Astrocyte (in vitro differentiated cells and primary cell): ENCODE data around the gene PRR35. TPM values are rescaled to one million over a fixed set of nuclear protein-coding genes. Genes with fewer than 3 reads are reported as not detected.

Experiments
- DNase-seq: peaks from one replicate; pipeline ENCODE4 v3.0.0-alpha.2; 2010; ENCODE audit warnings: low read depth
- FAIRE-seq: peaks from 2 replicates; lab custom pipeline; 2011; peaks lifted over from hg19 to GRCh38; lab: Jason Lieb, UNC
- H2AFZ ChIP-seq: 2 replicates; pipeline ENCODE4 v1.6.0; 2012; ENCODE audit warnings: low read depth, low read length, inconsistent platforms
- H3K27ac ChIP-seq: 2 replicates; pipeline ENCODE4 v1.5.1; 2011; ENCODE audit warnings: low read depth, low read length, inconsistent platforms
- H3K27me3 ChIP-seq: 2 replicates; pipeline ENCODE4 v1.6.0; 2011; ENCODE audit warnings: low read length, inconsistent platforms; ENCODE audit not compliant: insufficient read depth
- H3K36me3 ChIP-seq: 2 replicates; pipeline ENCODE4 v1.5.1; 2011; ENCODE audit warnings: low read length, inconsistent platforms; ENCODE audit not compliant: insufficient read depth
- H3K4me1 ChIP-seq: 2 replicates; pipeline ENCODE4 v1.5.1; 2011; ENCODE audit warnings: low read length, inconsistent platforms; ENCODE audit not compliant: insufficient read depth
- H3K4me2 ChIP-seq: 2 replicates; pipeline ENCODE4 v1.6.0; 2012; ENCODE audit warnings: low read length, inconsistent platforms
- H3K4me3 ChIP-seq: 2 replicates; pipeline ENCODE4 v1.5.1; 2011; ENCODE audit warnings: low read depth, mild to moderate bottlenecking, low read length, inconsistent platforms; ENCODE audit not compliant: insufficient read depth
- H3K79me2 ChIP-seq: 2 replicates; pipeline ENCODE4 v1.6.0; 2012; ENCODE audit warnings: mild to moderate bottlenecking, low read length, inconsistent platforms; ENCODE audit not compliant: insufficient read depth
- H3K9ac ChIP-seq: 2 replicates; pipeline ENCODE4 v1.6.0; 2012; ENCODE audit warnings: mild to moderate bottlenecking, low read length, inconsistent platforms
- H3K9me3 ChIP-seq: 2 replicates; pipeline ENCODE4 v1.5.1; 2012; ENCODE audit warnings: low read depth, mild to moderate bottlenecking, low read length, inconsistent platforms; ENCODE audit not compliant: insufficient read depth
- H4K20me1 ChIP-seq: 2 replicates; pipeline ENCODE4 v1.6.0; 2012; ENCODE audit warnings: low read length, inconsistent platforms; ENCODE audit not compliant: insufficient read depth
- H3K27ac Mint-ChIP-seq: one replicate; pipeline ENCODE4 v1.8.0; 2021; ENCODE audit warnings: mild to moderate bottlenecking, mixed read lengths; ENCODE audit not compliant: unreplicated experiment
- H3K27me3 Mint-ChIP-seq: one replicate; pipeline ENCODE4 v1.8.0; 2021; ENCODE audit warnings: low read depth, mixed read lengths; ENCODE audit not compliant: unreplicated experiment
- H3K36me3 Mint-ChIP-seq: one replicate; pipeline ENCODE4 v1.8.0; 2021; ENCODE audit warnings: low read depth, mixed read lengths; ENCODE audit not compliant: unreplicated experiment
- H3K4me1 Mint-ChIP-seq: one replicate; pipeline ENCODE4 v1.8.0; 2021; ENCODE audit warnings: low read depth, mixed read lengths; ENCODE audit not compliant: unreplicated experiment
- H3K4me3 Mint-ChIP-seq: one replicate; pipeline ENCODE4 v1.8.0; 2021; ENCODE audit warnings: mild to moderate bottlenecking, moderate library complexity, mixed read lengths; ENCODE audit not compliant: unreplicated experiment
- H3K9me3 Mint-ChIP-seq: one replicate; pipeline ENCODE4 v1.8.0; 2021; ENCODE audit warnings: mild to moderate bottlenecking, mixed read lengths; ENCODE audit not compliant: unreplicated experiment
- CTCF ChIP-seq: IDR thresholded peaks from 2 replicates; pipeline ENCODE4 v1.5.1; 2011; ENCODE audit warnings: low read depth, mild to moderate bottlenecking, inconsistent platforms, low read length, moderate library complexity; ENCODE audit not compliant: insufficient read depth
- EZH2 ChIP-seq: IDR thresholded peaks from 2 replicates; pipeline ENCODE4 v1.6.1; 2012; ENCODE audit warnings: mild to moderate bottlenecking, low read length, inconsistent platforms; ENCODE audit not compliant: insufficient read depth
- total RNA-seq: library from RNA; stranded (reverse); gene quantifications from 2 replicates; pipeline ENCODE4 v1.2.1, GENCODE V29; 2021

The PRR35 gene
- total RNA-seq, 1 donor from 2014 or later: 0.09 TPM

DNA sequence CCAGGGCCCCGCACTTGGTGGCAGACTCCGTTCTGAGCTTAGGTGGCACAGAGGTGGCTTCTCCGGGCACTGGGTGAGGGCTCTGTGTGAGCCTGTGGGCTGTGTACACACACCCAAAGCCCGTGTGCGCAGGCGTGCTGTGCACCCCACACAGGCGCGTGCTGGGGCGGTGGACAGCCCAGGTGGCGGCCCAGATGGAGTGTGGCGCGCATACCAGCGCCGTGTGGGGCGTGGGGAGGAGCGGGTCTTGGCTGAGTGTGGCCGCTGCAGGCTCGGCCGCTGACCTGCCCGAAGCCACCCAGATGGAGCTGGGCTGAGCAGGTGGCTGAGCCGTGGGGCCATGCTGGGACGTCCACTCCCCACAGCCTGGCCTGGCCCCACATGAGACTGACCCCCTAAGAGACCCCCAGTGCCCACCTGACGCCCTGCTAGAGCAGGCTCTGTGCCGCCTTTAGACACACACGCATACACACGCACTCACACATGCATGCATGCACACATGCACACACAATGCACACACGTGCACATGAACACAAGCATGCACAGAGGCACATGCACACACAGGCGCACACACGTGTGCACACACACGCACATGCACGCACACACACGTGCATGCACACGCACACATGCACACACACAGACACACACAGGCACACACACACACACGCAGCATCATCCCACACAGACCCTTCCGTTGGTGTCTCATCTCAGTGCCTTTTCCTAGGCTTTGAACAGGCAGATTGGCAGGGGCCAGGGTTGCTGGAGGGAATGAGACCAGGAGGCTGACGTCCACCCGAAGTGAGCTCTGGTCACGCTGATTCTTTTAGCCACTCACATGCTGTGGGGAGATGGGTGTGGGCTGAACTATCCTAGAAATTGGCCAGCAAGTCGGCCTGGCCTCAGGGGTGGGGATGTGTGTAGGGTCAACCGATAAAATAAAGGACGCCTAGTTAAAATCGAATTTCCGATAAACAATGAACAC is 2.1 kb downstream of the PRR35 start:
- H3K4me1 ChIP-seq: peaks cover 7% of the 10 kb centered on the region

GRCh38 chr16:563072-563644 is 3.0 kb downstream of the PRR35 start:
- no peak for FAIRE-seq

More for the DNA sequence above, 2.1 kb downstream of the PRR35 start:
- Histone ChIP-seq H4K20me1 (no peaks in the 10 kb centered on the region), H3K9me3 (no peaks in the 10 kb centered on the region), H3K79me2 (no peaks in the 10 kb centered on the region), H3K36me3 (no peaks in the 10 kb centered on the region), H3K27ac (no peak overlapping the region), H3K4me3 (no peak overlapping the region), H2AFZ (no peak overlapping the region), H3K4me2 (no peak overlapping the region), H3K9ac (no peak overlapping the region), H3K27me3 (peaks cover 21% of the 10 kb centered on the region)
- H3K36me3 Mint-ChIP-seq: no peaks in the 10 kb centered on the region
- DNase-seq (no peak), FAIRE-seq (no peak)
- no peaks in the 10 kb centered on the region for H3K4me1 Mint-ChIP-seq
- H3K27me3 Mint-ChIP-seq: peaks cover 10% of the 10 kb centered on the region
- no peak for TF ChIP-seq CTCF
- TF ChIP-seq EZH2: no peak
- H3K9me3 Mint-ChIP-seq: no peaks in the 10 kb centered on the region
- no peak overlapping the region for H3K27ac Mint-ChIP-seq
- no peak overlapping the region for H3K4me3 Mint-ChIP-seq

More at GRCh38 chr16:563072-563644, 3.0 kb downstream of the PRR35 start:
- Histone ChIP-seq H3K4me2 (no peak overlapping the region), H3K27ac (no peak overlapping the region), H4K20me1 (no peaks in the 10 kb centered on the region), H2AFZ (no peak overlapping the region), H3K9ac (no peak overlapping the region), H3K27me3 (peaks cover 21% of the 10 kb centered on the region), H3K79me2 (no peaks in the 10 kb centered on the region), H3K4me3 (no peak overlapping the region), H3K4me1 (peaks cover 7% of the 10 kb centered on the region), H3K9me3 (no peaks in the 10 kb centered on the region), H3K36me3 (no peaks in the 10 kb centered on the region)
- Mint-ChIP-seq H3K4me3 (no peak overlapping the region), H3K4me1 (no peaks in the 10 kb centered on the region), H3K27ac (no peak overlapping the region), H3K36me3 (no peaks in the 10 kb centered on the region), H3K9me3 (no peaks in the 10 kb centered on the region), H3K27me3 (peaks cover 10% of the 10 kb centered on the region)
- TF ChIP-seq EZH2 (no peak), CTCF (no peak)
- DNase-seq: no peak
